Uterus (tissue), 2 donors: ENCODE data around the gene MRFAP1.

ENCODE experiments used
- POLR2A ChIP-seq, 2 donors: fragments of 450-650 bp; IDR thresholded peaks; one replicate each; pipeline ENCODE4 v1.6.1; 2016; ENCODE audit warnings: antibody characterized with exemption in 2 of 2, mild to moderate bottlenecking in 1 of 2, moderate library complexity in 1 of 2
- TF ChIP-seq, protein P1 (sequence below), 4 experiments: fragments of 200-600 bp in 2 of 4; fragments of 450-650 bp in 2 of 4; sonication (generic) in 2 of 4; IDR thresholded peaks; one replicate each; pipeline ENCODE4 v1.5.1; 2016 to 2019; ENCODE audit warnings: antibody characterized with exemption in 4 of 4, mild to moderate bottlenecking in 2 of 4, moderate library complexity in 1 of 4

DNA sequence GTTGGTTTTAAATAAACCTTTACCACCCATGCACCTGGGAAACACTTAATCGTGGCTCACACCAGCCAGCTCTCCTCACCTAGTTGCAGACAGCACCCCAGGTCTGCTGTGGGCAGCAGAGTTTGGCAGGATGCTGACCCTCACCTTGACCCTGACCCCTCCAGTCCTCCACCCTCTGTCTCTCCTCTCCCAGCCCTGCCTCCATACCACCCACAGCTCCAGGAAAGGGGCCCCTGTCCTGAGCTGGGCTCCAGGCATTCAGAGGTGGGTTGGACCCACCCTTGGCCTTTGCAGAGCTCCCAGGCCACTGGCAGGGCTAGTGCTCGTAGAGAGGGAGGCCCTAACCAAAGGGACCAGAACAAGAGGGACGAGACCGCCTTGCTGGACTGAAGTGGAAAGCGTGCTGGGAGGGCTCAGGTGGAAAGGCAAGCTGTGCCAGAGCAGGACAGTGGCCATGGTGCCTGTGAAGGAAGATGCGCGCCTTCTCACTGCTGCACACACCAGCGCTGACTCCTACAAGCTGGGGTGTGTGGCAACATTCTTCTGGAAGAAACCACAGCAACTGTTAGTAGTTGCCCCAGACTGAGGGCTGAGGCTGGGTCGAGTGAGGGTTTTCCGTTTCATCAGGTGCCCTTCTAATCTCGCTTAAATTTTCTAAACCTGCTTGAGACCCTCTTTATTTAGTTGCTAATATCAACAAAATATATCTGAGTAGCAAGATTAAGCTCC lies 42.5 kb downstream of the MRFAP1 start:
- TF ChIP-seq, protein P1, sequence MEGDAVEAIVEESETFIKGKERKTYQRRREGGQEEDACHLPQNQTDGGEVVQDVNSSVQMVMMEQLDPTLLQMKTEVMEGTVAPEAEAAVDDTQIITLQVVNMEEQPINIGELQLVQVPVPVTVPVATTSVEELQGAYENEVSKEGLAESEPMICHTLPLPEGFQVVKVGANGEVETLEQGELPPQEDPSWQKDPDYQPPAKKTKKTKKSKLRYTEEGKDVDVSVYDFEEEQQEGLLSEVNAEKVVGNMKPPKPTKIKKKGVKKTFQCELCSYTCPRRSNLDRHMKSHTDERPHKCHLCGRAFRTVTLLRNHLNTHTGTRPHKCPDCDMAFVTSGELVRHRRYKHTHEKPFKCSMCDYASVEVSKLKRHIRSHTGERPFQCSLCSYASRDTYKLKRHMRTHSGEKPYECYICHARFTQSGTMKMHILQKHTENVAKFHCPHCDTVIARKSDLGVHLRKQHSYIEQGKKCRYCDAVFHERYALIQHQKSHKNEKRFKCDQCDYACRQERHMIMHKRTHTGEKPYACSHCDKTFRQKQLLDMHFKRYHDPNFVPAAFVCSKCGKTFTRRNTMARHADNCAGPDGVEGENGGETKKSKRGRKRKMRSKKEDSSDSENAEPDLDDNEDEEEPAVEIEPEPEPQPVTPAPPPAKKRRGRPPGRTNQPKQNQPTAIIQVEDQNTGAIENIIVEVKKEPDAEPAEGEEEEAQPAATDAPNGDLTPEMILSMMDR (IDR thresholded peaks at IDR 0.05) = no peak
- no peak for TF ChIP-seq POLR2A (IDR thresholded peaks at IDR 0.05)
